HepG2 (cell line): ENCODE measurements around the gene VNN1. TPM values are rescaled to one million over a fixed set of nuclear protein-coding genes. Genes with fewer than 3 reads are reported as not detected.
"Not testable (repeated sequence)": the region's sequence is repeated elsewhere in the genome, so short reads cannot be mapped to it uniquely, and the experiment has no call there.

Experiments
- ATAC-seq: fragments of 200-7000 bp; cut with Tn5 transposase; 3 replicates; pipeline ENCODE4 v1.9.1; 2020; ENCODE audit warnings: mild to moderate bottlenecking, moderate library complexity
- BruUV-seq: library from RNA; stranded (reverse); fragments of 400-500 nt; replicated peaks from 2 replicates; lab custom pipeline; 2021; lab: Mats Ljungman, UMichigan
- CTCF ChIA-PET: fragments of 300-600 bp; formaldehyde crosslinking; extraction: SDS; loops from one replicate; lab custom pipeline; 2021; ENCODE audit warnings: low total read pairs, inconsistent platforms, low intra/inter-chr PET ratio; lab: Yijun Ruan, JAX
- POLR2A ChIA-PET: fragments of 350-600 bp; sonication (Branson Sonifier 250); formaldehyde crosslinking; loops from one replicate; lab custom pipeline; 2020; ENCODE audit warnings: antibody characterized with exemption, inconsistent platforms; lab: Yijun Ruan, JAX
- DNase-seq: peaks from one replicate; pipeline ENCODE4 v3.0.0-alpha.2; 2015; ENCODE audit warnings: low spot score
- FAIRE-seq: peaks from 3 replicates; lab custom pipeline; 2011; peaks lifted over from hg19 to GRCh38; lab: Jason Lieb, UNC
- H2AFZ ChIP-seq: one replicate; pipeline ENCODE4 v1.6.1; 2011; ENCODE audit warnings: low read length, inconsistent platforms
- H3K27ac ChIP-seq: fragments of 300-600 bp; 3 replicates; pipeline ENCODE4 v1.8.0; 2011; ENCODE audit warnings: mixed run types, mild to moderate bottlenecking, mixed read lengths, low read length, inconsistent platforms; ENCODE audit not compliant: insufficient read depth; ENCODE audit errors: extremely low read length
- H3K27me3 ChIP-seq, 2 experiments: fragments of 200-600 bp in 1 of 2; 2 replicates in 1 of 2; 3 replicates in 1 of 2; pipeline versions ENCODE4 v1.6.0 to v1.8.0; 2011; ENCODE audit warnings: low read length in 2 of 2, mild to moderate bottlenecking in 2 of 2, moderate library complexity in 2 of 2, inconsistent platforms in 1 of 2; ENCODE audit not compliant: insufficient read depth in 2 of 2, control insufficient read depth in 1 of 2
- H3K36me3 ChIP-seq, 2 experiments: fragments of 200-600 bp in 1 of 2; replicated peaks in 1 of 2; 2 replicates in 1 of 2; 3 replicates in 1 of 2; pipeline versions ENCODE4 v1.5.1 to v1.8.0; 2011; ENCODE audit warnings: low read length in 2 of 2, inconsistent platforms in 1 of 2; ENCODE audit not compliant: insufficient read depth in 2 of 2, control insufficient read depth in 1 of 2
- H3K4me1 ChIP-seq: 2 replicates; pipeline ENCODE4 v1.5.1; 2012; ENCODE audit warnings: low read length, inconsistent platforms; ENCODE audit not compliant: insufficient read depth
- H3K4me2 ChIP-seq: 2 replicates; pipeline ENCODE4 v1.6.0; 2011; ENCODE audit warnings: low read depth, low read length, inconsistent platforms
- H3K4me3 ChIP-seq, 3 experiments: fragments of 200-600 bp in 1 of 3; sonication (generic), shearing (Covaris generic) in 1 of 3; replicated peaks in 1 of 3; 2 replicates each; pipeline ENCODE4 v1.5.1; 2011 to 2016; ENCODE audit warnings: low read length in 3 of 3, inconsistent platforms in 2 of 3, low read depth in 2 of 3, mild to moderate bottlenecking in 2 of 3, control low read depth in 1 of 3, mixed read lengths in 1 of 3; ENCODE audit not compliant: insufficient read depth in 1 of 3
- H3K79me2 ChIP-seq: one replicate; pipeline ENCODE4 v1.6.1; 2011; ENCODE audit warnings: low read length, inconsistent platforms; ENCODE audit not compliant: insufficient read depth
- H3K9ac ChIP-seq: 2 replicates; pipeline ENCODE4 v1.6.0; 2011; ENCODE audit warnings: mild to moderate bottlenecking, low read depth, low read length, inconsistent platforms; ENCODE audit not compliant: insufficient read depth
- H3K9me3 ChIP-seq: 2 replicates; pipeline ENCODE4 v1.5.1; 2012; ENCODE audit warnings: mild to moderate bottlenecking, low read length
- H4K20me1 ChIP-seq: 2 replicates; pipeline ENCODE4 v1.6.0; 2011; ENCODE audit warnings: inconsistent platforms, mild to moderate bottlenecking, low read length, moderate library complexity; ENCODE audit not compliant: insufficient read depth
- ATF7 ChIP-seq, 2 experiments: fragments of 450-650 bp in 1 of 2; sonication (generic) in 1 of 2; formaldehyde crosslinking in 1 of 2; IDR thresholded peaks; 2 replicates each; pipeline versions ENCODE4 v1.4.0 to v1.6.1; 2016 to 2020; ENCODE audit warnings: antibody characterized with exemption in 1 of 2, mild to moderate bottlenecking in 1 of 2, missing genetic modification reagents in 1 of 2
- CEBPB ChIP-seq: IDR thresholded peaks from 2 replicates; pipeline ENCODE4 v1.6.1; 2011; ENCODE audit warnings: low read depth, low read length, improper control_type of control experiment, borderline replicate concordance
- EHMT2 ChIP-seq: fragments of 200-600 bp; sonication (generic); IDR thresholded peaks from 2 replicates; pipeline ENCODE4 v1.7.0; 2017; ENCODE audit warnings: antibody characterized with exemption, low read depth, low read length, borderline replicate concordance
- IRF9 ChIP-seq: sonication (generic); formaldehyde crosslinking; IDR thresholded peaks from 2 replicates; pipeline ENCODE4 v1.8.0; 2022; ENCODE audit warnings: missing genetic modification reagents, mild to moderate bottlenecking, borderline replicate concordance
- KDM6A ChIP-seq: IDR thresholded peaks from 2 replicates; pipeline ENCODE4 v1.6.1; 2016; ENCODE audit warnings: low read depth
- MATR3 ChIP-seq: sonication (generic); formaldehyde crosslinking; IDR thresholded peaks from 2 replicates; pipeline ENCODE4 v1.4.0; 2020; ENCODE audit warnings: missing genetic modification reagents
- MLLT10 ChIP-seq: sonication (generic); formaldehyde crosslinking; IDR thresholded peaks from 2 replicates; pipeline ENCODE4 v1.4.0; 2020; ENCODE audit warnings: missing genetic modification reagents
- MLX ChIP-seq: IDR thresholded peaks from 2 replicates; pipeline ENCODE4 v1.6.1; 2016
- NR1H2 ChIP-seq: sonication (generic); formaldehyde crosslinking; IDR thresholded peaks from 2 replicates; pipeline ENCODE4 v1.8.1; 2022; ENCODE audit warnings: low read depth, missing genetic modification reagents, borderline replicate concordance
- NRL ChIP-seq: sonication (generic); formaldehyde crosslinking; IDR thresholded peaks from 2 replicates; pipeline ENCODE4 v1.5.0; 2020; ENCODE audit warnings: missing genetic modification reagents, mild to moderate bottlenecking, moderate library complexity, borderline replicate concordance
- SP2 ChIP-seq: sonication (generic); formaldehyde crosslinking; IDR thresholded peaks from 2 replicates; pipeline ENCODE4 v1.5.1; 2020; ENCODE audit warnings: mild to moderate bottlenecking, missing genetic modification reagents
- THYN1 ChIP-seq: sonication (generic); formaldehyde crosslinking; IDR thresholded peaks from 2 replicates; pipeline ENCODE4 v1.8.1; 2023; ENCODE audit warnings: low read depth, mild to moderate bottlenecking, moderate library complexity, missing genetic modification reagents, borderline replicate concordance
- ZNF329 ChIP-seq: sonication (generic); formaldehyde crosslinking; IDR thresholded peaks from 2 replicates; pipeline ENCODE4 v1.9.0; 2021; ENCODE audit warnings: low read depth, mild to moderate bottlenecking, missing genetic modification reagents
- ZNF7 ChIP-seq: IDR thresholded peaks from 2 replicates; pipeline ENCODE4 v1.6.1; 2016; ENCODE audit warnings: missing biosample characterization, missing genetic modification reagents
- ZNF766 ChIP-seq: sonication (generic); formaldehyde crosslinking; IDR thresholded peaks from 2 replicates; pipeline ENCODE4 v1.5.0; 2020; ENCODE audit warnings: missing genetic modification reagents, borderline replicate concordance
- ZNF780A ChIP-seq: sonication (generic); formaldehyde crosslinking; IDR thresholded peaks from 2 replicates; pipeline ENCODE4 v1.8.0; 2022; ENCODE audit warnings: mild to moderate bottlenecking, missing genetic modification reagents, moderate library complexity
- ZNF782 ChIP-seq: sonication (generic); formaldehyde crosslinking; IDR thresholded peaks from 2 replicates; pipeline ENCODE4 v1.4.0; 2020; ENCODE audit warnings: missing genetic modification reagents, mild to moderate bottlenecking, borderline replicate concordance
- ZNF790 ChIP-seq: sonication (generic); formaldehyde crosslinking; IDR thresholded peaks from 2 replicates; pipeline ENCODE4 v1.8.0; 2022; ENCODE audit warnings: missing genetic modification reagents, mild to moderate bottlenecking, borderline replicate concordance
- WGBS: methylation state at CpG from one replicate; pipeline ENCODE4 v1.1.6; 2017; ENCODE audit warnings: low lambda C conversion rate; 5-methylcytosine and 5-hydroxymethylcytosine counted together
- in situ Hi-C: cut with HindIII; loops from 2 replicates; pipeline ENCODE4 v1.10.0; 2017; ENCODE audit warnings: low pct_unique_long_range_greater_than_20kb; ENCODE audit not compliant: extremely low pct_ligation_motif_present
- intact Hi-C: fragments of 100-400 bp; cut with micrococcal nuclease; formaldehyde crosslinking; loops from one replicate; pipeline ENCODE4 v1.10.0; 2022; ENCODE audit not compliant: unreplicated experiment
- polyA plus RNA-seq, 8 experiments: library from polyadenylated mRNA; depleted of rRNA in 3 of 8; stranded (reverse) in 7 of 8; unstranded in 1 of 8; fragments of >200 nt; fragmentation: Illumina TruSeq in 4 of 8; extraction: Trizol in 4 of 8; gene quantifications; 2 replicates each; pipeline versions ENCODE4 v1.2.1 to v1.2.3, GENCODE V29; 2011 to 2016; ENCODE audit warnings: low read depth in 4 of 8, missing spikeins in 1 of 8, mixed read lengths in 1 of 8; ENCODE audit not compliant: insufficient read depth in 1 of 8
- total RNA-seq, 5 experiments: library from RNA; depleted of rRNA; stranded (reverse); fragments of >200 nt; fragmentation: Illumina TruSeq; extraction: Trizol; gene quantifications; 2 replicates each; pipeline ENCODE4 v1.2.3, GENCODE V29; 2016; ENCODE audit warnings: low read depth in 1 of 5

Gene VNN1
- total and polyA plus RNA-seq, 2 of the 13 experiments (the other 11 are each of a cell fraction or from before 2014, with no cell fraction given): 0.62 to 4.0 TPM

GRCh38 chr6:132643547-132643946 is 70.3 kb downstream of the VNN1 start:
- H3K9me3 ChIP-seq: no peaks in the 10 kb centered on the region
- no TSS peak for BruUV-seq
- TF ChIP-seq EHMT2 (no peak), NRL (CRISPR knock-in tag) (no peak), MLX (CRISPR knock-in tag) (no peak), ZNF7 (no peak), ZNF782 (CRISPR knock-in tag) (no peak), THYN1 (CRISPR knock-in tag) (no peak), ZNF780A (CRISPR knock-in tag) (no peak), MLLT10 (CRISPR knock-in tag) (no peak), IRF9 (CRISPR knock-in tag) (no peak), ZNF766 (CRISPR knock-in tag) (no peak), KDM6A (CRISPR knock-in tag) (no peak), NR1H2 (CRISPR knock-in tag) (no peak), SP2 (CRISPR knock-in tag) (no peak), ZNF329 (CRISPR knock-in tag) (no peak), ATF7 (IDR thresholded peaks at IDR 0.05) (no peak), ATF7 (CRISPR knock-in tag; IDR thresholded peaks at IDR 0.05) (no peak), MATR3 (CRISPR knock-in tag) (no peak), ZNF790 (no peak), CEBPB (no peak)
- in situ Hi-C loops: no loop called here
- CTCF ChIA-PET: no interaction called here
- no peak for ATAC-seq
- no peaks in the 10 kb centered on the region for H3K36me3 ChIP-seq
- intact Hi-C loops: loop anchor here (5.0 kb wide), 1 partner anchor 46 kb away; no protein-coding TSS in a partner anchor
- H4K20me1 ChIP-seq: no peaks in the 10 kb centered on the region
- H3K4me3 ChIP-seq: no peak overlapping the region
- no peak overlapping the region for H3K27ac ChIP-seq
- no peaks in the 10 kb centered on the region for H3K4me1 ChIP-seq
- FAIRE-seq: no peak
- H2AFZ ChIP-seq: no peak overlapping the region
- H3K79me2 ChIP-seq: no peaks in the 10 kb centered on the region
- DNase-seq: no peak
- whole genome bisulfite sequencing: 31% methylated on average over 3 of the region's 3 CpGs
- H3K9ac ChIP-seq: no peak overlapping the region
- H3K27me3 ChIP-seq: no peaks in the 10 kb centered on the region
- POLR2A ChIA-PET: no interaction called here
- H3K4me2 ChIP-seq: no peak overlapping the region

- H3K9me3 ChIP-seq, H3K27me3 ChIP-seq, H3K4me3 ChIP-seq, ATAC-seq, CTCF ChIA-PET, H3K36me3 ChIP-seq, H3K27ac ChIP-seq, BruUV-seq, H2AFZ ChIP-seq, H3K79me2 ChIP-seq, DNase-seq, FAIRE-seq, POLR2A ChIA-PET, H3K9ac ChIP-seq, H4K20me1 ChIP-seq, H3K4me2 ChIP-seq, in situ Hi-C loops, intact Hi-C loops: not testable (repeated sequence)
- peaks cover 20% of the 10 kb centered on the region for H3K4me1 ChIP-seq
- 13% methylated on average over 1 of the region's 1 CpG for WGBS
Observed at GRCh38 chr6:132637135-132637534, 76.7 kb downstream of the VNN1 start.
